A673 (cell line): ENCODE results near the gene PIGH. TPM values are rescaled to one million over a fixed set of nuclear protein-coding genes. Genes with fewer than 3 reads are reported as not detected.

ENCODE experiments used
- BruUV-seq: library from RNA; stranded (reverse); fragments of 400-500 nt; replicated peaks from 2 replicates; lab custom pipeline; 2021; lab: Mats Ljungman, UMichigan
- CTCF ChIA-PET: fragments of 300-600 bp; sonication (Branson Sonifier 250); formaldehyde crosslinking; loops from one replicate; lab custom pipeline; 2022; ENCODE audit warnings: antibody characterized with exemption; lab: Charles Lee
- POLR2A ChIA-PET: fragments of 300-600 bp; sonication (Branson Sonifier 250); formaldehyde crosslinking; loops from one replicate; lab custom pipeline; 2022; ENCODE audit warnings: antibody characterized with exemption; ENCODE audit not compliant: low non-redundant PET; lab: Charles Lee
- DNase-seq: peaks from one replicate; pipeline ENCODE4 v3.0.0-alpha.2; 2015; ENCODE audit warnings: low spot score
- H3K27ac ChIP-seq: fragments of 200-600 bp; sonication (generic); 2 replicates; pipeline ENCODE4 v1.5.1; 2016; ENCODE audit warnings: mixed run types, low read depth, mild to moderate bottlenecking, mixed read lengths, antibody characterized with exemption, low read length; ENCODE audit not compliant: poor library complexity, severe bottlenecking
- H3K27me3 ChIP-seq: fragments of 200-600 bp; sonication (generic); replicated peaks from 2 replicates; pipeline ENCODE4 v1.6.1; 2017; ENCODE audit warnings: mixed run types, low read depth, mild to moderate bottlenecking, mixed read lengths, antibody characterized with exemption, low read length; ENCODE audit not compliant: insufficient read depth, poor library complexity
- H3K36me3 ChIP-seq: fragments of 200-600 bp; sonication (generic); 2 replicates; pipeline ENCODE4 v1.6.1; 2016; ENCODE audit warnings: mixed run types, mild to moderate bottlenecking, mixed read lengths, antibody characterized with exemption, low read length; ENCODE audit not compliant: insufficient read depth, poor library complexity, severe bottlenecking
- H3K4me1 ChIP-seq: fragments of 200-600 bp; sonication (generic); 2 replicates; pipeline ENCODE4 v1.6.1; 2017; ENCODE audit warnings: mixed run types, mild to moderate bottlenecking, mixed read lengths, antibody characterized with exemption, low read length; ENCODE audit not compliant: insufficient read depth, poor library complexity, severe bottlenecking
- H3K4me3 ChIP-seq: fragments of 200-600 bp; sonication (generic); 2 replicates; pipeline ENCODE4 v1.5.1; 2016; ENCODE audit warnings: low read depth, mixed run types, mild to moderate bottlenecking, mixed read lengths, low read length; ENCODE audit not compliant: poor library complexity, severe bottlenecking
- H3K9me3 ChIP-seq: fragments of 200-600 bp; sonication (generic); 2 replicates; pipeline ENCODE4 v1.6.1; 2016; ENCODE audit warnings: mixed run types, low read depth, mild to moderate bottlenecking, mixed read lengths, antibody characterized with exemption, low read length; ENCODE audit not compliant: poor library complexity, severe bottlenecking
- EZH2 ChIP-seq: fragments of 200-600 bp; sonication (generic); IDR thresholded peaks from 2 replicates; pipeline ENCODE4 v1.6.1; 2017; ENCODE audit warnings: borderline replicate concordance, low read depth, mild to moderate bottlenecking, mixed read lengths, antibody characterized with exemption, low read length; ENCODE audit not compliant: poor library complexity, severe bottlenecking
- intact Hi-C: fragments of 100-400 bp; cut with micrococcal nuclease; formaldehyde crosslinking; loops from one replicate; pipeline ENCODE4 v1.10.0; 2022; ENCODE audit not compliant: unreplicated experiment
- total RNA-seq: library from RNA; stranded (reverse); gene quantifications from 2 replicates; pipeline ENCODE4 v1.2.3, GENCODE V29; 2021
- TF ChIP-seq, protein P1 (sequence below): fragments of 300-800, 200-600 bp; sonication (generic); conservative IDR thresholded peaks from 2 replicates; pipeline ENCODE4 v1.5.1; 2017; ENCODE audit warnings: low read depth, mild to moderate bottlenecking, antibody characterized with exemption, low read length, moderate library complexity, mixed read lengths

Gene PIGH
- total RNA-seq, 1 experiment from 2014 or later, result 25.7 TPM

DNA sequence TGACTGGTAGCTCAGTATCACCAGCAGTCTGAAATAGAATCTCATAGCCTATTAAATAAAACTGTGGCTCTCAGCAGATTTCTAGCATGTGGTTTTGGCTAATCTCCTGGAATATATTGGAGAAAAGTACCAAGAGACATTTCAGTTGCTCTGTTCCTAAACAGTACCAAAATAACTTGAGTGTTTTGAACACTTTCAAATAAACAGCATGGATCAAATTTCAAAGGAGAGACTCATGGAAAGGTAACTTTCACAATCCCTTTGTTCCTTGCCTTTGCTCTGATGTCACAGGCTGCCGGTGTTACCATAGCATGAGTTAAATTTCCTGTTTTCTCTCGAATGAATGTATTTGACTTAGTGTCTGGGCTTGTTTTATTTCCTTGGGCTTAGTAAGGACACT lies 23.0 kb upstream of the PIGH start:
- H3K36me3 ChIP-seq, result no peaks in the 10 kb centered on the region
- no peak for TF ChIP-seq EZH2
- TF ChIP-seq, protein P1, sequence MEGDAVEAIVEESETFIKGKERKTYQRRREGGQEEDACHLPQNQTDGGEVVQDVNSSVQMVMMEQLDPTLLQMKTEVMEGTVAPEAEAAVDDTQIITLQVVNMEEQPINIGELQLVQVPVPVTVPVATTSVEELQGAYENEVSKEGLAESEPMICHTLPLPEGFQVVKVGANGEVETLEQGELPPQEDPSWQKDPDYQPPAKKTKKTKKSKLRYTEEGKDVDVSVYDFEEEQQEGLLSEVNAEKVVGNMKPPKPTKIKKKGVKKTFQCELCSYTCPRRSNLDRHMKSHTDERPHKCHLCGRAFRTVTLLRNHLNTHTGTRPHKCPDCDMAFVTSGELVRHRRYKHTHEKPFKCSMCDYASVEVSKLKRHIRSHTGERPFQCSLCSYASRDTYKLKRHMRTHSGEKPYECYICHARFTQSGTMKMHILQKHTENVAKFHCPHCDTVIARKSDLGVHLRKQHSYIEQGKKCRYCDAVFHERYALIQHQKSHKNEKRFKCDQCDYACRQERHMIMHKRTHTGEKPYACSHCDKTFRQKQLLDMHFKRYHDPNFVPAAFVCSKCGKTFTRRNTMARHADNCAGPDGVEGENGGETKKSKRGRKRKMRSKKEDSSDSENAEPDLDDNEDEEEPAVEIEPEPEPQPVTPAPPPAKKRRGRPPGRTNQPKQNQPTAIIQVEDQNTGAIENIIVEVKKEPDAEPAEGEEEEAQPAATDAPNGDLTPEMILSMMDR, result no peak
- H3K27ac ChIP-seq, result peak overlapping the region; percentile 47
- H3K4me3 ChIP-seq, result no peak overlapping the region
- no peaks in the 10 kb centered on the region for H3K9me3 ChIP-seq
- DNase-seq, result peak; percentile 28
- intact Hi-C loops, result no loop called here
- H3K4me1 ChIP-seq, result peaks cover 31% of the 10 kb centered on the region
- POLR2A ChIA-PET, result interaction anchor here (0.7 kb wide), 1 partner anchor 19 kb away, joined by 4 read pairs; no protein-coding TSS in a partner anchor
- H3K27me3 ChIP-seq, result no peaks in the 10 kb centered on the region
- BruUV-seq, result no TSS peak
- CTCF ChIA-PET, result interaction anchor here (1.1 kb wide), 1 partner anchor 44 kb away, joined by 5 read pairs; no protein-coding TSS in a partner anchor

DNA sequence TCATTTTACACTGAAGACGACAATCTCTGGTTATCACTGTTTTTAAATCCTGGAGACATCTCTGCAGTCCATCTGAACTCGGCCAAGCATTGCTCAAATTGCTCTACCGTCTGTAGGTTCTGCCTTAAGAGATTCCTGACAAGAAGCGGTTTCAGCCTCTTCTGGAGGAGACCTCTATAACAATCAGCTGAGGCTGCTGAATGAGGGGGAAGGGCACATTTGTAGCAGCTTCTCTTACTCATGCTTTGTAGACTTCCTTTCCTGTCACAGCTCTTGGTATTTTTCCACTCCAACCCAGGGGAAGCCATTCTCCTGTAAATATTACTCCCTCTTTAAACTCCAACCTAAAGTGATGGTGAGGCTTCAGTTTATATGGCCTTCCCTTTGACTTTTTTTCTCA lies 22.6 kb upstream of the PIGH start:
- ChIA-PET POLR2A (interaction anchor here (0.6 to 0.7 kb wide), 2 partner anchors 19 to 54 kb away, joined by 4 read pairs; no protein-coding TSS in a partner anchor), CTCF (interaction anchor here (1.1 kb wide), 1 partner anchor 44 kb away, joined by 5 read pairs; no protein-coding TSS in a partner anchor)
- Histone ChIP-seq H3K27ac (peak overlapping the region; percentile 47), H3K4me3 (no peak overlapping the region), H3K9me3 (no peaks in the 10 kb centered on the region), H3K36me3 (no peaks in the 10 kb centered on the region), H3K4me1 (peaks cover 31% of the 10 kb centered on the region), H3K27me3 (no peaks in the 10 kb centered on the region)
- TF ChIP-seq, protein P1, result no peak
- no peak for TF ChIP-seq EZH2
- intact Hi-C loops, result no loop called here
- DNase-seq, result peak; percentile 86
- BruUV-seq, result no TSS peak

DNA sequence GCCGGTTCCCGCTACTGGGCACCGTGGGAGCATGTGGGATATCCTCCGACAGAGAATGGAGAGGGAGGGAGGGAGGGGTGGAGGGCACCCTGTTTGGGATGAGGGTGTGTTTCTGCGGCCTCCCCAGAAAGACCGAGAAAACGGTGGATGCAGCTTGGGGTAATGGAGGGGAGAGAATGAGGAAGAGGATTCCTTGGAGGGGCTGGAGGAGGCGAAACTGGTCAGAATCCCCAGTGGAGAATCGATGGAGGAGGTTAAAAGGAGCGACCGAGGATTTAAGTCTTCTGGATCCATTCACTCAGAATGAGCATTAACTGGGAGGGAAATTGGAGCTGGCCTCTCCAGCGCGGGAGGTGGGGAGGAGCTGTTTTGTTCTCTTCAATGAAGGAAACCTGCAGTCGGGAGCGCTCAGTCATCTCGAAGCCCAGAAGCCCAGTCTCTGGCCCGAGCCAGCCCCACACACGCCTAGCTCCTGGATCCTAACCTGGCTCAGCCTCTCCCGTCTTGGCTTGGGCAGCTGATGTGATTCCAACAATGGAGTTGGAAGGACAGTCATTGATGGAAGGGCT lies 20.2 kb upstream of the PIGH start:
- ChIA-PET CTCF (interaction anchor here (0.7 to 2.4 kb wide), 3 partner anchors 20 to 1196 kb away, joined by 3 to 17 read pairs (median 4); partner anchors contain the start of gene PIGH), POLR2A (no interaction called here)
- Histone ChIP-seq H3K36me3 (no peaks in the 10 kb centered on the region), H3K9me3 (no peaks in the 10 kb centered on the region), H3K27ac (peak overlapping the region; percentile 30), H3K4me3 (peak overlapping the region; percentile 69), H3K27me3 (no peaks in the 10 kb centered on the region), H3K4me1 (peaks cover 31% of the 10 kb centered on the region)
- intact Hi-C loops, result no loop called here
- no TSS peak for BruUV-seq
- peak; percentile 35 for DNase-seq
- TF ChIP-seq, protein P1, result no peak
- no peak for TF ChIP-seq EZH2
